K562 (cell line): ENCODE measurements around the gene MED31.

ENCODE experiments used
- ARNT ChIP-seq, 2 experiments: fragments of 450-650 bp; IDR thresholded peaks; 2 replicates each; pipeline ENCODE4 v1.6.1; 2016; ENCODE audit warnings: mild to moderate bottlenecking in 1 of 2
- FOXM1 ChIP-seq, 2 experiments: fragments of 450-650 bp in 1 of 2; sonication (generic) in 1 of 2; formaldehyde crosslinking in 1 of 2; IDR thresholded peaks; 2 replicates each; pipeline versions ENCODE4 v1.6.1 to v1.9.0; 2017 to 2022; ENCODE audit warnings: low read depth in 2 of 2, mild to moderate bottlenecking in 2 of 2, missing genetic modification reagents in 1 of 2, moderate library complexity in 1 of 2
- JUND ChIP-seq, 2 experiments: IDR thresholded peaks; 2 replicates in 1 of 2; 3 replicates in 1 of 2; pipeline ENCODE4 v1.6.1; 2011; ENCODE audit warnings: borderline replicate concordance in 2 of 2, low read depth in 2 of 2, low read length in 2 of 2, improper control_type of control experiment in 1 of 2, missing biosample characterization in 1 of 2, missing genetic modification characterization in 1 of 2, missing genetic modification reagents in 1 of 2
- RBM25 ChIP-seq: fragments of 200-400 bp; formaldehyde crosslinking; IDR thresholded peaks from 2 replicates; pipeline ENCODE4 v1.6.1; 2018; ENCODE audit warnings: low read length, low read depth, moderate library complexity; ENCODE audit not compliant: severe bottlenecking

DNA sequence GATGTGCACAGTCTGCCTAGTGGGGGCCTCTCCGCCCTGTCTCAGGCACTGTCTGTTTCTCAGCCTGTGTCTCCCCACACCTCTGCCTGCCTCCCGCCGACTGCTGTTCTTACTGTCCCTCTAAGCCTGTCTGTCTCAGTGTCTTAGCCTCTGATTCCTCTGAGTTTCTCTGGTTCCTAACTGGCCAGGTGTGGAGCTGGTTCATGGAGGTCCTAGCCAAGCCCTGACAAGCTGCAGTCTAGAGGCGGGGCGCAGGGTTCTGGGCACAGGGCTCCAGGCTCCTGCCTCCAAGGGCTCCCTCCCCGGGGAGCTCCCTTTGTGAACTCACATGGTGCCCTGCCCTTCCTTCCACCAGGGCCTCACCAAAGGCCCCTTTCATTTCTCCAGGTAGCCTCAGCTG is 19.6 kb upstream of the MED31 start:
- TF ChIP-seq JUND (IDR thresholded peaks at IDR 0.05; ENCODE audit: borderline replicate concordance, low read depth, low read length) (no peak), JUND (tag; IDR thresholded peaks at IDR 0.05; ENCODE audit: borderline replicate concordance, low read depth, low read length) (no peak), ARNT (IDR thresholded peaks at IDR 0.05) (no peak), FOXM1 (IDR thresholded peaks at IDR 0.05; ENCODE audit: low read depth) (no peak), FOXM1 (CRISPR knock-in tag; IDR thresholded peaks at IDR 0.05; ENCODE audit: low read depth) (no peak), RBM25 (no peak)
